Breast epithelium (tissue), 4 donors: ENCODE results near the gene TTC28. TPM values are rescaled to one million over a fixed set of nuclear protein-coding genes. Genes with fewer than 3 reads are reported as not detected.

Experiments
- DNase-seq, 2 donors: peaks; one replicate each; pipeline ENCODE4 v3.0.0-alpha.2; 2019; ENCODE audit warnings: low spot score in 2 of 2
- H3K27ac ChIP-seq, 2 donors: fragments of 200-600 bp; sonication (generic) in 1 of 2; one replicate each; pipeline ENCODE4 v1.5.1; 2016 to 2019; ENCODE audit warnings: mild to moderate bottlenecking in 1 of 2
- H3K27me3 ChIP-seq, 2 donors: fragments of 200-600 bp; sonication (generic) in 1 of 2; one replicate each; pipeline versions ENCODE4 v1.5.1 to v1.6.0; 2017 to 2019; ENCODE audit warnings: control low read depth in 1 of 2, mild to moderate bottlenecking in 1 of 2
- H3K36me3 ChIP-seq: fragments of 200-600 bp; one replicate; pipeline ENCODE4 v1.5.1; 2019
- H3K4me1 ChIP-seq, 2 donors: fragments of 200-600 bp; sonication (generic); one replicate each; pipeline ENCODE4 v1.5.1; 2016 to 2019; ENCODE audit warnings: control low read depth in 1 of 2
- H3K4me3 ChIP-seq, 3 donors: fragments of 200-600 bp; sonication (generic); 1 replicate in 2 of 3; 2 replicates in 1 of 3; pipeline ENCODE4 v1.5.1; 2016 to 2019; ENCODE audit warnings: mild to moderate bottlenecking in 3 of 3, moderate library complexity in 2 of 3
- H3K9me3 ChIP-seq, 2 donors: fragments of 200-600 bp; sonication (generic) in 1 of 2; one replicate each; pipeline ENCODE4 v1.5.1; 2016 to 2019; ENCODE audit warnings: control low read depth in 1 of 2
- CTCF ChIP-seq, 3 donors: fragments of 450-650 bp; IDR thresholded peaks; one replicate each; pipeline ENCODE4 v1.5.1; 2016 to 2017; ENCODE audit warnings: antibody characterized with exemption in 3 of 3, mild to moderate bottlenecking in 3 of 3, moderate library complexity in 3 of 3
- POLR2A ChIP-seq: fragments of 450-650 bp; IDR thresholded peaks from one replicate; pipeline ENCODE4 v1.6.1; 2016; ENCODE audit warnings: antibody characterized with exemption, mild to moderate bottlenecking, moderate library complexity
- POLR2AphosphoS5 ChIP-seq, 3 donors: sonication (generic); formaldehyde crosslinking; IDR thresholded peaks; one replicate each; pipeline ENCODE4 v1.6.1; 2017; ENCODE audit warnings: antibody characterized with exemption in 3 of 3
- intact Hi-C: fragments of 100-400 bp; cut with DNase I; formaldehyde crosslinking; loops from one replicate; pipeline ENCODE4 v1.15.1; 2023; ENCODE audit warnings: low total_unique reads
- total RNA-seq, 3 donors: library from RNA; depleted of rRNA; stranded (reverse); fragments of >200 nt; gene quantifications; one replicate each; pipeline ENCODE4 v1.1.0, GENCODE V29; 2016

TTC28 gene
- total RNA-seq, 3 donors from 2014 or later: 33.5 to 43.3 (median 40.2) TPM

- H3K27ac ChIP-seq: no peak overlapping the region
- H3K9me3 ChIP-seq: peaks cover 0 to 22% of the 10 kb centered on the region in 2 donors
- no peak for DNase-seq
- H3K4me1 ChIP-seq: no peaks in the 10 kb centered on the region
- H3K27me3 ChIP-seq: no peaks in the 10 kb centered on the region
- intact Hi-C loops: no loop called here
- H3K36me3 ChIP-seq: no peaks in the 10 kb centered on the region
- H3K4me3 ChIP-seq: no peak overlapping the region
- TF ChIP-seq POLR2AphosphoS5 (IDR thresholded peaks at IDR 0.05): no peak
- TF ChIP-seq POLR2A: no peak
- no peak for TF ChIP-seq CTCF (IDR thresholded peaks at IDR 0.05)
Observed at GRCh38 chr22:27972732-27973698, 706.6 kb downstream of the TTC28 start.

- Histone ChIP-seq H3K4me3 (no peak overlapping the region), H3K27ac (no peak overlapping the region), H3K27me3 (no peaks in the 10 kb centered on the region), H3K36me3 (no peaks in the 10 kb centered on the region), H3K9me3 (peaks cover 0 to 22% of the 10 kb centered on the region in 2 donors), H3K4me1 (no peaks in the 10 kb centered on the region)
- no peak for DNase-seq
- TF ChIP-seq POLR2AphosphoS5 (IDR thresholded peaks at IDR 0.05) (no peak), POLR2A (no peak), CTCF (IDR thresholded peaks at IDR 0.05) (no peak)
- intact Hi-C loops: no loop called here
Observed at GRCh38 chr22:27971926-27972325, 707.7 kb downstream of the TTC28 start.

- no peaks in the 10 kb centered on the region for H3K4me1 ChIP-seq
- no peak for TF ChIP-seq POLR2A
- TF ChIP-seq CTCF (IDR thresholded peaks at IDR 0.05): no peak
- TF ChIP-seq POLR2AphosphoS5 (IDR thresholded peaks at IDR 0.05): no peak
- intact Hi-C loops: no loop called here
- H3K27me3 ChIP-seq: no peaks in the 10 kb centered on the region
- H3K27ac ChIP-seq: no peak overlapping the region
- H3K36me3 ChIP-seq: no peaks in the 10 kb centered on the region
- H3K9me3 ChIP-seq: peaks cover 0 to 22% of the 10 kb centered on the region in 2 donors
- DNase-seq: no peak
- no peak overlapping the region for H3K4me3 ChIP-seq
Observed at GRCh38 chr22:27970596-27971220, 708.9 kb downstream of the TTC28 start.

- TF ChIP-seq POLR2A (no peak), POLR2AphosphoS5 (IDR thresholded peaks at IDR 0.05) (no peak), CTCF (IDR thresholded peaks at IDR 0.05) (no peak)
- no peak for DNase-seq
- Histone ChIP-seq H3K36me3 (no peaks in the 10 kb centered on the region), H3K9me3 (peaks cover 0 to 13% of the 10 kb centered on the region in 2 donors), H3K27me3 (no peaks in the 10 kb centered on the region), H3K27ac (no peak overlapping the region), H3K4me3 (no peak overlapping the region), H3K4me1 (no peaks in the 10 kb centered on the region)
- intact Hi-C loops: no loop called here
Observed at GRCh38 chr22:27966168-27967064, 713.2 kb downstream of the TTC28 start.
